ENCODE results near the gene CCDC187.

Gene CCDC187

GRCh38 chr9:136255166-136255538, 48.7 kb downstream of the CCDC187 start:
- no peak for TF ChIP-seq CTCF (IDR thresholded peaks at IDR 0.05; ENCODE audit: insufficient read depth, low read depth, low read length, missing control alignments)
- H3K4me3 ChIP-seq (ENCODE audit: low read length), result no peak overlapping the region
- peak; percentile 20 for DNase-seq (ENCODE audit: low read depth)

- H3K4me3 ChIP-seq (ENCODE audit: low read length), result no peak overlapping the region
- no peak for DNase-seq (ENCODE audit: low read depth)
- no peak for TF ChIP-seq CTCF (IDR thresholded peaks at IDR 0.05; ENCODE audit: insufficient read depth, low read depth, low read length, missing control alignments)
Observed at GRCh38 chr9:136254381-136255165, 49.3 kb downstream of the CCDC187 start.

GRCh38 chr9:136253246-136254130, 50.4 kb downstream of the CCDC187 start:
- no peak overlapping the region for H3K4me3 ChIP-seq (ENCODE audit: low read length)
- TF ChIP-seq CTCF (IDR thresholded peaks at IDR 0.05; ENCODE audit: insufficient read depth, low read depth, low read length, missing control alignments), result no peak
- DNase-seq (ENCODE audit: low read depth), result no peak

GRCh38 chr9:136252846-136253245, 51.0 kb downstream of the CCDC187 start:
- DNase-seq (ENCODE audit: low read depth), result no peak

GRCh38 chr9:136252281-136252680, 51.6 kb downstream of the CCDC187 start:
- DNase-seq (ENCODE audit: low read depth), result no peak
- no peak overlapping the region for H3K4me3 ChIP-seq (ENCODE audit: low read length)
- no peak for TF ChIP-seq CTCF (IDR thresholded peaks at IDR 0.05; ENCODE audit: insufficient read depth, low read depth, low read length, missing control alignments)

More at GRCh38 chr9:136252846-136253245, 51.0 kb downstream of the CCDC187 start:
- no peak for TF ChIP-seq CTCF (IDR thresholded peaks at IDR 0.05; ENCODE audit: insufficient read depth, low read depth, low read length, missing control alignments)
- H3K4me3 ChIP-seq (ENCODE audit: low read length), result no peak overlapping the region

- H3K4me3 ChIP-seq (ENCODE audit: low read length), result no peak overlapping the region
- no peak for DNase-seq (ENCODE audit: low read depth)
- no peak for TF ChIP-seq CTCF (IDR thresholded peaks at IDR 0.05; ENCODE audit: insufficient read depth, low read depth, low read length, missing control alignments)
Observed at GRCh38 chr9:136251264-136252115, 52.4 kb downstream of the CCDC187 start.
